Kasumi-1 (cell line): ENCODE results near the gene CBX1.
A peak's percentile ranks its signal among the peaks of the same experiment; 100 is the strongest.
"Not testable (repeated sequence)": the region's sequence is repeated elsewhere in the genome, so short reads cannot be mapped to it uniquely, and the experiment has no call there.

Experiments used
- DNase-seq, 2 experiments: peaks; one replicate each; lab custom pipeline; 2025; lab: John Stamatoyannopoulos, UW

Gene CBX1

DNA sequence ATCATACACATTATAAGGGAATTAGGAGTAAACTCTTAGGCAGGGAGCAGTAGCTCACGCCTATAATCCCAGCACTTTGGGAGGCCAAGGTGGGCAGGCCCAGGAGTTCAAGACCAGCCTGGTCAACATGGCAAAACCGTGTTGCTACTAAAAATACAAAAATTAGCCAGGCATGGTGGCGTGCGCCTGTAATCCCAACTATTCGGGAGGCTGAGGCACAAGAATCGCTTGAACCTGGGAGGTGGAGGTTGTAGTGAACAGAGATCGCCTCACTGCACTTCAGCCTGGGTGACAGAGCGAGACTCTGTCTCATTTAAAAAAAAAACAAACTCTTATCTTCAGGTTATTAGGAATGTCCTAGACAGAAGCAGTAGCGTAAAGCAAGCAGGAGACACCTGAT is 28.5 kb downstream of the CBX1 start:
- not testable (repeated sequence) for DNase-seq

DNA sequence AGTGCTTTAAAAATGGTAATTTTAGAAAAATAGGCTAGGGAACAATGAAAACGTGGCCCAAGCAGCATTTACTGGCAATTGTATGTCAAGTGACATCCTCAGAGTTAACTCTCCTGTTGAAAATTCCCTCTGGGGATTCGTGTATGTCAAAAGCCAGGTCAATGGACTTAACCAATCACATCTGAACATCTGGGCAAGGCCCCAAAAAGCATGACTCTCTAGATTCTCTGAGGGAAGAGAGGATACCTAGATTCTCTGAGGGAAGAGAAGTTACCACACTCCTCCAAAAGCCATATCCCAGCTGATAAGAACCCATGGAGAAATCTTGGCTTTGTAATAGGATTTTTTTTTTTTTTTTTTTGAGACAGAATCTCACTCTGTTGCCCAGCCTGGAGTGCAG is 29.6 kb downstream of the CBX1 start:
- DNase-seq, result no peak

DNA sequence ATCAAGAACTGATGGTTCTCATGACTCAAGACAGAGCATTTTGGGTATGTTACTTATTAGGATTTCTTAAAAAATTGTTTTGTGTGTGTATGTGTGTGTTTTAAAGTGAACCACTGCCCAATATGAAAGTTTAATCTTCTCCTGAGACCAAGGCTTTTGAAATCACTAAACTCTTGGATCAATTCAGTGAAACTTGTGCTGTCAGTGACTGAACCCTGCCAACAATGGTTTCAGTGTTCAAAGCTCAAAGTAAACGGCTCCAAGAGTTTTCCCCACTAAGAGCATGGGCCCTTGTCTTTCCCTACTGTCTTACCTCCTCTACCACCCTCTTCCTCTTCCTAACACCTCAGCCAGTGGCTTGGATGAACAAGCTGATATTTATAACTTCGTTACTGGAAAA is 31.1 kb downstream of the CBX1 start:
- DNase-seq, result no peak

DNA sequence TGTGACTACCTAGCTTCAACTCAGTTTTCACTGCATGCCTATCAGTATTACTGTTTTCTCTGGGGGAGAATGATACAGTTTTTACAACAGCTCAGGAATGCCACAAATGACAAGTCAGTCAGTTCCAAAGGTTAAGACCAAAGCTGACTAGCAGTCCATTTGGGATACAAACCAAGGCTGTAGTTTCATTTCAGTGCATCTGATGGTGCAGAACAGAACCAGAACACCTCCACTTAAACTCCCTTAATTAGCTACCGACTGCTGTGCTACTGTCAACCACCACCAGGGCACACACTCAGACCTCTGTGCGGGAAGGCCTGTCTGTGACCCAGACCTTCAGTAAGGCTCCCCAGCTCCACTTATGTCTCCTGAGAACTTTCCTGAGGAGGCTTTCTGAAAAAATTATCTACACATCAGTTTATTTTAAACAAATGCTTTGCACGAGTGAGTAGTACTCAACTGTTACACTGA is 32.8 kb downstream of the CBX1 start:
- DNase-seq, result peak; percentile 61 to 74

DNA sequence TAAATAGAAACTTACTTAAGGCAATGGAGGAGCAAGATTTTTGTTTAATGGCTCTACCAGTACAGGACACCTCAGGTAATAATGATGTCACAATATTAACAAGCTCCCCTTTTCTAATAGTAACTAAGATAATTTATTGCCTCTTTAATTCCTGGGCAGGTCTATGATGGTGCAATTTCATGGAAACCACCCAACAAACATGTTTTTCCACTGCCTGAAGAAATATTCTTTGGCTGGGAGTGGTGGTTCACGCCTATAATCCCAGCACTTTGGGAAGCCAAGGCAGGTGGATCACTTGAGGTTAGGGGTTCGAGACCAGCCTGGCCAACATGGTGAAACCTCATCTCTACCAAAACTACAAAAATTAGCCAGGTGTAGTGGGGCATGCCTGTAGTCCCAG is 33.5 kb downstream of the CBX1 start:
- DNase-seq, result not testable (repeated sequence)

DNA sequence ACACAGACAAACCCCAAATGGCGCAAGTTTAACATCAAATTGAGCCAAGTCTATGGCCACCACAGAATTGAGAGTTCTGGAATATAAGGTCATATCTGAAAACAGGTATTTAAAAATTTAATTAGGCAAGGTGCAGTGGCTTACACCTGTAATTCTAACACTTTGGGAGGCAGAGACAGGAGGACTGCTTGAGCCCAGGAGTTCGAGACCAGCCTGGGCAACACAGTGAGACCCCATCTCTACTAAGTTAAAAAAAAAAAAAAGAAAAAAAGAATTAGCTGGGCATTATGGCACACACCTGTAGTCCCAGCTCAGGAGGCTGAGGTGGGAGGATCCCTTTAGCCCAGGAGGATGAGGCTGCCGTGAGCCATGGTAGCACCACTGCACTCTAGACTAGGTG is 34.0 kb downstream of the CBX1 start:
- no peak for DNase-seq

DNA sequence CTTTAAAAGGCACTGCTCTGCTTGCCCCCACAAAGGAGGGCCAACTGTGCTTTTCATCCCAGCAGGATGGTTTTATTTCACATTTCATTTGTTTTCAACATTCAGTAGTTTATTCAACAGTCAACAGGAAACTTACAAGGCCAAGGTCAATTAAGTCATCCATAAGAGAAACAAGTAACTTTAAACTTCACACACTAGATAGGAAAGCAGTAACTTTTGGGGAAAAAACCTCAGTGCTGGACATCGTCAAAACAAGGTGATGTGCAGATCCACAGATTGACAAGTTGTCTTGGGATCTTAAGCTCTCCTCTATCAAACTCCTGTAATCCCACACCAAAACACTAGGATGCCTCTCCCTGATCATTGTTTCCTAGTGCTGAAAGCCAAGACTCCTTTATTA is 34.6 kb downstream of the CBX1 start:
- DNase-seq, result no peak

DNA sequence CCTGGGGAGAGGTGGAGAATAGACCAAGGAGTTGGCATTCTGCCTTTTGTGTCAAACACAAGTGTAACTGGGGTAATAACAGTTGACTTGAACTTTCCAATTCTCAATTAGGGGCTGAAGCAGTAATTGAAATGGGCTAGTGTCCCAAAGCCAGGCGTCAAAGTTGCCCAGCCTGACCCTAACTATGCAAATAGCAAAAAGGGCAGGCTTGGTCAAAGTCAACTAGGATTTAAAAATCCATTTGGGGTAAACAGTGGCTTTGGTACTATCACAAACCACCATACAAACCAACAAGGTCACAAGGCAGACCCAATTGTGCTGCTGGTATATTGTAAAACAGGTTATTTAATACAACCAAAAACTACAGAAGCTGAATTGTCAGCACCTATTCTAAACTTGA is 35.1 kb downstream of the CBX1 start:
- DNase-seq, result no peak

DNA sequence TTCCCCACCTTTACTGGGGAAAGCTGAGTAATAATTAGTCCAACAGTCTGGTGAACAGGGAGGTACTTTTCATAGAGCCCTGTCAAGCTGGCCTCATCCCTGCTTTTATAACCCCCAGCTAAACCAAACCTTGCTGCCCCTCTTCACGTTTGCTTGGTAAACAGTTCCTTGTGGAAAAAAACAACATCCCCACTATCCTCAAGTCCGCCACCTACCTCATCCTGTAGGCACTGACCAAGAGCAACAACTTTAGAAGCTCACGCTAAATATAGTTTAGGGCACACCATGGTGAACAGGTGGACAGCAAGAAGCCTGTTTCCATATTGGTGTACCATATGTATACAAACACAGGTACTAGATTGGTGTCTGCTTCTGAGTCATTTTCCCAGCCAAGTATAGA is 36.6 kb downstream of the CBX1 start:
- DNase-seq, result no peak

DNA sequence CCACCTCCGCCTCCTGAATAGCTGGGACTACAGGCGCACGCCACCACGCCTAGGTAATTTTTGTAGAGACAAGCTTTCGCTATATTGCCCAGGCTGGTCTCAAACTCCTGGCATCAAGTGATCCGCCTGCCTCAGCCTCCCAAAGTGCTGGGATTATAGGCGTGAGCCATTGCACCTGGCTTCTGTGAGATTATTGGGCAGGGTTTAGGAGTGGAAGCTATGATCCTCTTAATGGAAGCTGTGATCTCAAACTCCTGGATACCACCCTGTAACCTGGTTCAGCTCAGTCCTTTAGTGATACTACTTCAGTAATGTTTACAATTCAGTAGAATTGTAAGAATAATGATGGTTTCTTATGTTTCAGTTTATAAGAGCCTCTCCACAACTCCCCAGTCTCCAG is 39.0 kb downstream of the CBX1 start:
- DNase-seq, result no peak

DNA sequence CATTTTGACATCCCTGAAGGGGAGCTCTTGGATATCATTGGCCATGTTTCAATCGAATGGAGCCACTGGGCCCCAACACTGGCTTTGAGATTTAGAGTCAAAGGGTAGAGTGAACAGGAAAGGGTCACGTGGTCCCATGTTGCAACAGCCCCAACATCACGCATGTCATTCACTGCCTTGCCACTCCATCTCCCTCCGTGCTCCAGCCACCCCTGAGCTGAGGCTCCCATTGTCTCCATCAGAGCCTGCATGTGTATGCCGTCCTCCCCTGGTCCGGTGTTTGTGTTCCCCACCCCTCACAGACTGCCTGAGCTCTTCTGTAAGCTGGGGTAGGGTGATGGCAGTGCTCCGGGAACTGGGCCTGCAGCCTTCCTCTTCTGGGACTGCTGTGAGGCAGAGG is 41.0 kb downstream of the CBX1 start:
- DNase-seq, result no peak

DNA sequence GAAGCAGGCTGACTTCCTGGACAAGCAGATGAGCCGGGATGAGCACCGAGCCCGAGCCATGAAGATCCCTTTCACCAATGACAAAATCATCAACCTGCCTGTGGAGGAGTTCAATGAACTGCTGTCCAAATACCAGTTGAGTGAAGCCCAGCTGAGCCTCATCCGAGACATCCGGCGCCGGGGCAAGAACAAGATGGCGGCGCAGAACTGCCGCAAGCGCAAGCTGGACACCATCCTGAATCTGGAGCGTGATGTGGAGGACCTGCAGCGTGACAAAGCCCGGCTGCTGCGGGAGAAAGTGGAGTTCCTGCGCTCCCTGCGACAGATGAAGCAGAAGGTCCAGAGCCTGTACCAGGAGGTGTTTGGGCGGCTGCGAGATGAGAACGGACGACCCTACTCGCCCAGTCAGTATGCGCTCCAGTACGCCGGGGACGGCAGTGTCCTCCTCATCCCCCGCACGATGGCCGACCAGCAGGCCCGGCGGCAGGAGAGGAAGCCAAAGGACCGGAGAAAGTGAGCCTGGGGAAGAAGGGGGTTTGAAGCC is 42.1 kb downstream of the CBX1 start:
- no peak for DNase-seq

DNA sequence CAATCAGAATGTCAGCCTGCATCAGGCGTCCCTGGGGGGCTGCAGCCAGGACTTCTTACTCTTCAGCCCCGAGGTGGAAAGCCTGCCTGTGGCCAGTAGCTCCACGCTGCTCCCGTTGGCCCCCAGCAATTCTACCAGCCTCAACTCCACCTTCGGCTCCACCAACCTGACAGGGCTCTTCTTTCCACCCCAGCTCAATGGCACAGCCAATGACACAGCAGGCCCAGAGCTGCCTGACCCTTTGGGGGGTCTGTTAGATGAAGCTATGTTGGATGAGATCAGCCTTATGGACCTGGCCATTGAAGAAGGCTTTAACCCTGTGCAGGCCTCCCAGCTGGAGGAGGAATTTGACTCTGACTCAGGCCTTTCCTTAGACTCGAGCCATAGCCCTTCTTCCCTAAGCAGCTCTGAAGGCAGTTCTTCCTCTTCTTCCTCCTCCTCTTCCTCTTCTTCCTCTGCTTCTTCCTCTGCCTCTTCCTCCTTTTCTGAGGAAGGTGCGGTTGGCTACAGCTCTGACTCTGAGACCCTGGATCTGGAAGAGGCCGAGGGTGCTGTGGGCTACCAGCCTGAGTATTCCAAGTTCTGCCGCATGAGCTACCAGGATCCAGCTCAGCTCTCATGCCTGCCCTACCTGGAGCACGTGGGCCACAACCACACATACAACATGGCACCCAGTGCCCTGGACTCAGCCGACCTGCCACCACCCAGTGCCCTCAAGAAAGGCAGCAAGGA is 42.7 kb downstream of the CBX1 start:
- DNase-seq, result no peak

DNA sequence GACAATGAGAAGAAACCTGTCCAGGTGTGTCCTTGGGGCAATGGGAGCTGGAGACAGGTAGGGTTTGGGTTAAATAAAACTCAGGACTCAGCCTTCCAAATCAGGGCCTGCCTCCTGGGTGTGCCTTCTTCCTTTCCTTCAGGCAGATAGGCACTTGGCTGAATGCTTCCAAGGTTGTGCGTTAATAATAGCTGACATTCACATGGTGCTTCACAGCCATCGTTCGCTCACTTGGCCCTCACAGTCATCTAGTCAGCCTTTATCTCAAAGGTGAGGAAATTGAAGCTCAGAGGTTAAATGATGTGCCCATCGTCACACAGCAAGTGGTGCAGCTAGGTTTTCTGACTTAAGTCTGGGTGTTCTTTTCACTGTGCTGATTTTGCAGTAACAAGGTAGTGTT is 43.7 kb downstream of the CBX1 start:
- DNase-seq, result no peak

DNA sequence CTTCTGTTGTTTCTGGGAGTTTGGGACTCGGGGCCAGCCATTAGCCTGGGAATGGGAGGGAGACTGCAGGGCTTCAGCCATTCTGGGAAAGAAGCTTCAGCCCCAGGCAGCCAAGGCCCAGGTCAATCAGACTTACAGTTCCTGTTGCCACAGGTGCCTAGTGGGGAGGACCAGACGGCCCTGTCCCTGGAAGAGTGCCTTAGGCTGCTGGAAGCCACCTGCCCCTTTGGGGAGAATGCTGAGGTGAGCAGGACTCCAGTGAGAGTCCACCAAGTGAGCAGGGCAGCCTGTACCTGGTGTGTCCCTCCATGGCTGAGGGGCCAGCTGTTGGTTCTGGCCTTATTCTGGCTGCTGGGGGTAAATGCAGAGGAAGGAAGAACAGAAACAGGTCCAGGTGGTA is 44.4 kb downstream of the CBX1 start:
- no peak for DNase-seq

DNA sequence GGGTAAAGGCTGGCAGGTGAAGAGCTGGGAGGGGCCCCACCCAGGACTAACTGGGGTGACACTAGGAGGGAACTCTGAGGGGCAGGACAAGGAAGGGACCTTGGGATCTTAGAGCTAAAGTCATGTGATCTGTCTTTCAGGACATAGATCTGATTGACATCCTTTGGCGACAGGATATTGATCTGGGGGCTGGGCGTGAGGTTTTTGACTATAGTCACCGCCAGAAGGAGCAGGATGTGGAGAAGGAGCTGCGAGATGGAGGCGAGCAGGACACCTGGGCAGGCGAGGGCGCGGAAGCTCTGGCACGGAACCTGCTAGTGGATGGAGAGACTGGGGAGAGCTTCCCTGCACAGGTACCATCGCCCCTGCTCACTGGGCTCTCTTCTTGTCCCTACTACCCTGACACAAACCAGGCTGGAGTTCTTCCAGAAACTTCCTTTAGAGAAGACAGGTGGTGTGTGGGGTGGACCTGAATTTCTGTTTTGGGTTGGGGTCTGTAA is 45.0 kb downstream of the CBX1 start:
- DNase-seq, result no peak

DNA sequence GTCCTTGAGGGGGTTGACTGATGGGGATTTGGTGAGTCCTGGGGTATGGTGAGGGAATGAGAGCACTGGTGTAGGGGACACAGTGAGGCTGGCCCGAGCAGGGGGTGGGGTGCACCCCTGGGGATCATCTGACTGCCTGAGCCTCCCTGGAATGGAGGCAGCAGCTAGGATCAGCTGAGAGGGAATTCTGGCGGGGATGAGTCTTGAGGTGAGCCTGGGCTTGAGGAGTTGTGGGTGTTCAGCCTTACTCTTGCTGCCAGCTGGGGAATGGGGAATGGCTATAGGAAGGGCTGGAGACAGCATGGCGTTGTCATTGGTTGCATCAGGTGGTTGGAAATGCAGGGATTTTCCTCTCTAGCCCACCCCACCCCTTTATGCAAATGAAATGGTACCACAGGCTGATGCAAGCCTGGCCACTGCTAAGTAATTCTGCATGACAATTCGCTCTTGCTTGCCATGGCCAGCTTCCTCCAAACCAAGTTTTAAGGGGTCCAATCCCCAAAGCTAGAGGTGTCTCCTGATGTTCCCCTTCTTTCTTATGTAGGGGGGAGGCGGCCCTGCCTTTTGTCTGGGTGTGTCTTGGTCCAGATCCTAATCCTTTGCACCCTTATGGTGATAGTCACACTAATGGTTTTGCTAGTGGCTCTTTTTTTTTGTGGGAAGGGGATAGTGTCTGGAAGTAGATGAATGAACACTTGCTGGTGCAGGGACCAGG is 45.6 kb downstream of the CBX1 start:
- DNase-seq, result no peak

DNA sequence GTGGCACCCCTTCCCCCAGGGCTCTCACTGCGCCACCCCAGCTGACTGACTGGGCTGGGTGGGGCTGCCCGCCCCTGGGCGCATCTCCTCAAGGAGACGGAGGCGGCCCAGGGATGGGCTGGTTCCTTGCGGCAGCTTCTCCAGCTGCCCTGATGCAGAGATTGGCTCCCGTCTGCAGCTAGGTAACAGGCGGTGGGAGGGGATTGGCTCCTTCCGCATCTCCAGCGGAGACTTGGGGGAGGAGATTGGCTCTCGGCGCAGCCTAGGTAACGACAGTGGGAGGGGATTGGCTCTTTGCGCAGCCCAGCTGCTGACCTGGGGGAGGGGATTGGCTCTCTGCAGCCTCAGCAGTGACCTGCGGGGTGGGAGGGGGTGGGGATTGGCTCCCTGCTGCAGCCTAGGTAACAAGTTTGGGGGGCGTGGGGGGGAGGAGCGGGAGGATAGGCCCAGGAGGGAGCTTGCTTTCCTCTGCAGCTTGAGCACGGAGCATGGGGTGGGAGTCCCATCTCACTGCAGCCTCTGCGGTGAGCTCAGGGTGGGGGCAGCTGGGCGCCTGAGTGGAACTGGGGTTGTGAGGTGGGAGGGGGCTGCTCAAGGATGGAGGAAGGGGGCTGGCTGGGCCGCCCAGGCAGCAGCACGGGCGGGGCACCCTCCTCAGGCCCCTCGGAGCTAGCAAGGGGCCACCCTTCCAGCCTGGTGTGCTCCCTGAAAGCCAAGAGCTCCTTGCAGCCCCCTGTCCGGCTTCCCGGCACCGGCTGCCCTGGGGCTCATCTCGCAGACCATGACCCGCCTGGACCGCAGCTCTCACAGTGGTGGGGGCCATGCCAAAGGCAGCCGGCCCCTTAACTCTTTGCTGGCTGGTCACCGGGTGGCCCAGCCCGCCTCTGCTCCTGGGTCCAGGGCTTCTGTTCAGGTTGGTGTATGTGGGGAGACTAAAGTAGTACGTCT is 46.8 kb downstream of the CBX1 start:
- DNase-seq, result no peak

DNA sequence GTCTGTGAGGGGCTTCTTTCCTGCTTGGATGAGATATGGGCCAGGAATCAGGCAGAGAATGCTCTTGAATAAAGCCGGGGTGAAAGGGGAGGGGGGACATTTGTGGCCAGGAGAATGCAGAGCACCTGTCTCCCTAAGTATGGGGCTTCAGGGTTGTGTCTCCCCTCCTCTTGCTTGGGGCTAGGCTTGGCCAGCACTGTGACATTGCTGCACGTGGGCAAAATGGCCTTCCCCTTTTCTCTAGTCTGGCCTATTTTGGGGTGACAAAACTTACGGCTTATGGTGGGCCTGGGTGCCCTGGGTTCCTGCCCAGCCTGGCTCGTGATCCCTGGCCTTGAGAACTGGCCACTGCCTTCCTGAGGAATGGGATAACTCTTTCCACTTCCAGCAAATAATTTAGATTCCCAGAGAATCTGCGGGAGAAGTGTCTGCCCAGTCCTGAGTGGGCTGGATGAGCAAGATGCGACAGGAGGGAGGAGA is 47.5 kb downstream of the CBX1 start:
- DNase-seq, result no peak

DNA sequence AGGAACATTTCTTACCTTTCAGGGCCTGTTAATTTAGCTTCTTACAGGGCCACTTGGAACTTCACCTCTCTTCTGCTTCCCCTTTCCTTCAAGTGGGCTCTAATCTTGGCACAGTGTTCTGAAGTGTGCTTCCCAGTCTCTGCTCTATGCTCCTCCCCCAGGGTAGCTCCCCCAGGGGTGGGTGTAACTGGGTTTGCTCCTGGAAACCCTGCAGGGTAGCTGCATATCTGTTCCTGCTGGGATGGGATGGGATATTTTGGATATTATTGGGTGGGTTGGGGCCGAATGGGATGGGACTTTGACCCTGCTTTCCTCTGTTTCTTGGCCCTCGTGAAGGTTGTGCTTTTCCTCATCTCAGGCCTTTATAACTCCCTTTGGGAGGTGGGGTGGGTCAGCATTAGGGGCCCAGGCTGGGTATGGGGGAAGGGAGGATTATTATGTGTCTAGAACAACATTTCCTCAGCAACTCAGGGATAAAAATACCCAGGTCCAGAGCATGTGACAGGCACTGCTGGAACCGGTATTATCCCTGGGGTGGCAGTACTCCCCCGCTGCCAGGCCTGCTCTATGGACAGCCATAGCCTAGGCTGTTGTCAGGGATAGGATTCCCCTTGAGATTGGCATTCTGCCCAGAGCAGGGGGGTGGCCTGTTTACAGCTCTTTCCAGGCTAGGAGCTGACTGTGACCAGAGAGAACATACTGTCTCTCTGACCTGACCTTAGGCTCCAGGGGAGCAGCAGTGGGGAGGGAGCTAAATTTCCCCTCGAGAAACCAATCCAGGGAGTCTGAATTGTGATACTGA is 48.1 kb downstream of the CBX1 start:
- DNase-seq, result peak; percentile 45 to 46
